HepG2 (cell line): ENCODE results near the gene ESAM. TPM values are rescaled to one million over a fixed set of nuclear protein-coding genes. Genes with fewer than 3 reads are reported as not detected.
A peak's percentile ranks its signal among the peaks of the same experiment; 100 is the strongest.

Source experiments
- EED ChIP-seq: sonication (generic); formaldehyde crosslinking; IDR thresholded peaks from 2 replicates; pipeline ENCODE4 v1.5.0; 2020; ENCODE audit warnings: mild to moderate bottlenecking, missing genetic modification reagents
- GABPA ChIP-seq, 2 experiments: IDR thresholded peaks; 2 replicates each; pipeline ENCODE4 v1.6.1; 2011 to 2016; ENCODE audit warnings: low read depth in 2 of 2, low read length in 1 of 2, missing biosample characterization in 1 of 2, missing genetic modification characterization in 1 of 2
- GABPB1 ChIP-seq: IDR thresholded peaks from 2 replicates; pipeline ENCODE4 v1.6.1; 2016; ENCODE audit warnings: mild to moderate bottlenecking, missing genetic modification reagents, moderate library complexity, missing compliant biosample characterization
- HOXD1 ChIP-seq: sonication (generic); formaldehyde crosslinking; IDR thresholded peaks from 2 replicates; pipeline ENCODE4 v1.5.0; 2020; ENCODE audit warnings: missing genetic modification reagents
- KDM4B ChIP-seq: sonication (generic); formaldehyde crosslinking; IDR thresholded peaks from 2 replicates; pipeline ENCODE4 v1.4.0; 2020; ENCODE audit warnings: missing genetic modification reagents
- KLF15 ChIP-seq: sonication (generic); formaldehyde crosslinking; IDR thresholded peaks from 2 replicates; pipeline ENCODE4 v1.8.1; 2023; ENCODE audit warnings: borderline replicate concordance, mild to moderate bottlenecking, inconsistent platforms, missing genetic modification reagents, mixed read lengths
- NCOR1 ChIP-seq: fragments of 200-600 bp; sonication (generic); IDR thresholded peaks from 2 replicates; pipeline ENCODE4 v1.7.0; 2017; ENCODE audit warnings: antibody characterized with exemption, low read length, borderline replicate concordance
- ZNF30 ChIP-seq: sonication (generic); formaldehyde crosslinking; IDR thresholded peaks from 2 replicates; pipeline ENCODE4 v1.5.0; 2020; ENCODE audit warnings: mild to moderate bottlenecking, missing genetic modification reagents
- ZNF547 ChIP-seq: sonication (generic); formaldehyde crosslinking; IDR thresholded peaks from 2 replicates; pipeline ENCODE4 v1.5.1; 2020; ENCODE audit warnings: mild to moderate bottlenecking, missing genetic modification reagents
- ZNF841 ChIP-seq: sonication (generic); formaldehyde crosslinking; IDR thresholded peaks from 2 replicates; pipeline ENCODE4 v1.8.1; 2023; ENCODE audit warnings: missing genetic modification reagents, borderline replicate concordance
- polyA plus RNA-seq, 8 experiments: library from polyadenylated mRNA; depleted of rRNA in 3 of 8; stranded (reverse) in 7 of 8; unstranded in 1 of 8; fragments of >200 nt; fragmentation: Illumina TruSeq in 4 of 8; extraction: Trizol in 4 of 8; gene quantifications; 2 replicates each; pipeline versions ENCODE4 v1.2.1 to v1.2.3, GENCODE V29; 2011 to 2016; ENCODE audit warnings: low read depth in 4 of 8, missing spikeins in 1 of 8, mixed read lengths in 1 of 8; ENCODE audit not compliant: insufficient read depth in 1 of 8
- total RNA-seq, 5 experiments: library from RNA; depleted of rRNA; stranded (reverse); fragments of >200 nt; fragmentation: Illumina TruSeq; extraction: Trizol; gene quantifications; 2 replicates each; pipeline ENCODE4 v1.2.3, GENCODE V29; 2016; ENCODE audit warnings: low read depth in 1 of 5
- TF ChIP-seq, protein P1 (sequence below): sonication (generic); formaldehyde crosslinking; IDR thresholded peaks from 2 replicates; pipeline ENCODE4 v1.9.0; 2021; ENCODE audit warnings: mild to moderate bottlenecking, missing genetic modification reagents
- TF ChIP-seq, protein P2 (sequence below): IDR thresholded peaks from 2 replicates; pipeline ENCODE4 v1.6.1; 2016
- TF ChIP-seq, protein P3 (sequence below): IDR thresholded peaks from 2 replicates; pipeline ENCODE4 v1.6.1; 2012; ENCODE audit warnings: low read length, improper control_type of control experiment
- TF ChIP-seq, protein P4 (sequence below): sonication (generic); formaldehyde crosslinking; IDR thresholded peaks from 2 replicates; pipeline ENCODE4 v1.8.1; 2022; ENCODE audit warnings: mild to moderate bottlenecking, missing genetic modification reagents
- TF ChIP-seq, protein P5 (sequence below): sonication (generic); formaldehyde crosslinking; IDR thresholded peaks from 2 replicates; pipeline ENCODE4 v1.8.0; 2022; ENCODE audit warnings: mild to moderate bottlenecking, missing genetic modification reagents

Gene ESAM
- total and polyA plus RNA-seq, 2 of the 13 experiments (the other 11 are each of a cell fraction or from before 2014, with no cell fraction given): 1.2 to 6.8 TPM

DNA sequence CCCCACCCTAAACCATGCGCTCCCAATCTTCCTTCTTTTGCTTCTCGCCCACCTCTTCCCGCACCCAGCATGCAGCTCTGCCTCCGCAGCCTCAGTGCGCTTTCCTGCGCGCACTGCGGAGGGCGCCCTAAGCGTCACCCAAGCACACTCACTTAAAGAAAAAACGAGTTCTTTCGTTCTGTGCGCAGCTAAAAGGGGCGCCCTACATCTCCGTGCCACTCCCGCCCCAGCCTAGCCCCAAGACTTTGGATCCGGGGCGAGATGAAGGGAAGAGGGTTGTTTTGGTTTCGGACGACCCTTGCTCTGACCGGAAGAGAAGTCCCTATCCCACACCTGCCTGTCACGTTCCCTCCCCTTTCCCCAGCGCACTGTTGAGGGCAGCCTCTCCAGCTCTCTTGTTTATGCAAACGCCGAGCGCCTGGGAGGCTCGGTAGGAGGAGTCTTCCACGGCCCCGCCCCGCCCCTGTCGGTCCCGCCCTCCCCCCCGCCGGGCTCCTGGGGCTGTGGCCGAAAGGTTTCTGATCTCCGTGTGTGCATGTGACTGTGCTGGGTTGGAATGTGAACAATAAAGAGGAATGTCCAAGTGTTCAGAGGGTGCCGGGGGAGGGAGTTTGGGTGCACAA lies 15.4 kb downstream of the ESAM start (continued):
- TF ChIP-seq, protein P1, sequence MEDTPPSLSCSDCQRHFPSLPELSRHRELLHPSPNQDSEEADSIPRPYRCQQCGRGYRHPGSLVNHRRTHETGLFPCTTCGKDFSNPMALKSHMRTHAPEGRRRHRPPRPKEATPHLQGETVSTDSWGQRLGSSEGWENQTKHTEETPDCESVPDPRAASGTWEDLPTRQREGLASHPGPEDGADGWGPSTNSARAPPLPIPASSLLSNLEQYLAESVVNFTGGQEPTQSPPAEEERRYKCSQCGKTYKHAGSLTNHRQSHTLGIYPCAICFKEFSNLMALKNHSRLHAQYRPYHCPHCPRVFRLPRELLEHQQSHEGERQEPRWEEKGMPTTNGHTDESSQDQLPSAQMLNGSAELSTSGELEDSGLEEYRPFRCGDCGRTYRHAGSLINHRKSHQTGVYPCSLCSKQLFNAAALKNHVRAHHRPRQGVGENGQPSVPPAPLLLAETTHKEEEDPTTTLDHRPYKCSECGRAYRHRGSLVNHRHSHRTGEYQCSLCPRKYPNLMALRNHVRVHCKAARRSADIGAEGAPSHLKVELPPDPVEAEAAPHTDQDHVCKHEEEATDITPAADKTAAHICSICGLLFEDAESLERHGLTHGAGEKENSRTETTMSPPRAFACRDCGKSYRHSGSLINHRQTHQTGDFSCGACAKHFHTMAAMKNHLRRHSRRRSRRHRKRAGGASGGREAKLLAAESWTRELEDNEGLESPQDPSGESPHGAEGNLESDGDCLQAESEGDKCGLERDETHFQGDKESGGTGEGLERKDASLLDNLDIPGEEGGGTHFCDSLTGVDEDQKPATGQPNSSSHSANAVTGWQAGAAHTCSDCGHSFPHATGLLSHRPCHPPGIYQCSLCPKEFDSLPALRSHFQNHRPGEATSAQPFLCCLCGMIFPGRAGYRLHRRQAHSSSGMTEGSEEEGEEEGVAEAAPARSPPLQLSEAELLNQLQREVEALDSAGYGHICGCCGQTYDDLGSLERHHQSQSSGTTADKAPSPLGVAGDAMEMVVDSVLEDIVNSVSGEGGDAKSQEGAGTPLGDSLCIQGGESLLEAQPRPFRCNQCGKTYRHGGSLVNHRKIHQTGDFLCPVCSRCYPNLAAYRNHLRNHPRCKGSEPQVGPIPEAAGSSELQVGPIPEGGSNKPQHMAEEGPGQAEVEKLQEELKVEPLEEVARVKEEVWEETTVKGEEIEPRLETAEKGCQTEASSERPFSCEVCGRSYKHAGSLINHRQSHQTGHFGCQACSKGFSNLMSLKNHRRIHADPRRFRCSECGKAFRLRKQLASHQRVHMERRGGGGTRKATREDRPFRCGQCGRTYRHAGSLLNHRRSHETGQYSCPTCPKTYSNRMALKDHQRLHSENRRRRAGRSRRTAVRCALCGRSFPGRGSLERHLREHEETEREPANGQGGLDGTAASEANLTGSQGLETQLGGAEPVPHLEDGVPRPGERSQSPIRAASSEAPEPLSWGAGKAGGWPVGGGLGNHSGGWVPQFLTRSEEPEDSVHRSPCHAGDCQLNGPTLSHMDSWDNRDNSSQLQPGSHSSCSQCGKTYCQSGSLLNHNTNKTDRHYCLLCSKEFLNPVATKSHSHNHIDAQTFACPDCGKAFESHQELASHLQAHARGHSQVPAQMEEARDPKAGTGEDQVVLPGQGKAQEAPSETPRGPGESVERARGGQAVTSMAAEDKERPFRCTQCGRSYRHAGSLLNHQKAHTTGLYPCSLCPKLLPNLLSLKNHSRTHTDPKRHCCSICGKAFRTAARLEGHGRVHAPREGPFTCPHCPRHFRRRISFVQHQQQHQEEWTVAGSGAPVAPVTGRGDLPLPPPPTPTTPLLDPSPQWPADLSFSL (CRISPR knock-in tag): no peak
- TF ChIP-seq GABPB1 (CRISPR knock-in tag): peak; percentile 69
- TF ChIP-seq EED (CRISPR knock-in tag): no peak
- TF ChIP-seq, protein P2, sequence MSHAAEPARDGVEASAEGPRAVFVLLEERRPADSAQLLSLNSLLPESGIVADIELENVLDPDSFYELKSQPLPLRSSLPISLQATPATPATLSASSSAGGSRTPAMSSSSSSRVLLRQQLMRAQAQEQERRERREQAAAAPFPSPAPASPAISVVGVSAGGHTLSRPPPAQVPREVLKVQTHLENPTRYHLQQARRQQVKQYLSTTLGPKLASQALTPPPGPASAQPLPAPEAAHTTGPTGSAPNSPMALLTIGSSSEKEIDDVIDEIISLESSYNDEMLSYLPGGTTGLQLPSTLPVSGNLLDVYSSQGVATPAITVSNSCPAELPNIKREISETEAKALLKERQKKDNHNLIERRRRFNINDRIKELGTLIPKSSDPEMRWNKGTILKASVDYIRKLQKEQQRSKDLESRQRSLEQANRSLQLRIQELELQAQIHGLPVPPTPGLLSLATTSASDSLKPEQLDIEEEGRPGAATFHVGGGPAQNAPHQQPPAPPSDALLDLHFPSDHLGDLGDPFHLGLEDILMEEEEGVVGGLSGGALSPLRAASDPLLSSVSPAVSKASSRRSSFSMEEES (CRISPR knock-in tag): no peak
- no peak for TF ChIP-seq KDM4B (CRISPR knock-in tag)
- TF ChIP-seq ZNF30 (CRISPR knock-in tag): no peak
- no peak for TF ChIP-seq ZNF841
- TF ChIP-seq, protein P3, sequence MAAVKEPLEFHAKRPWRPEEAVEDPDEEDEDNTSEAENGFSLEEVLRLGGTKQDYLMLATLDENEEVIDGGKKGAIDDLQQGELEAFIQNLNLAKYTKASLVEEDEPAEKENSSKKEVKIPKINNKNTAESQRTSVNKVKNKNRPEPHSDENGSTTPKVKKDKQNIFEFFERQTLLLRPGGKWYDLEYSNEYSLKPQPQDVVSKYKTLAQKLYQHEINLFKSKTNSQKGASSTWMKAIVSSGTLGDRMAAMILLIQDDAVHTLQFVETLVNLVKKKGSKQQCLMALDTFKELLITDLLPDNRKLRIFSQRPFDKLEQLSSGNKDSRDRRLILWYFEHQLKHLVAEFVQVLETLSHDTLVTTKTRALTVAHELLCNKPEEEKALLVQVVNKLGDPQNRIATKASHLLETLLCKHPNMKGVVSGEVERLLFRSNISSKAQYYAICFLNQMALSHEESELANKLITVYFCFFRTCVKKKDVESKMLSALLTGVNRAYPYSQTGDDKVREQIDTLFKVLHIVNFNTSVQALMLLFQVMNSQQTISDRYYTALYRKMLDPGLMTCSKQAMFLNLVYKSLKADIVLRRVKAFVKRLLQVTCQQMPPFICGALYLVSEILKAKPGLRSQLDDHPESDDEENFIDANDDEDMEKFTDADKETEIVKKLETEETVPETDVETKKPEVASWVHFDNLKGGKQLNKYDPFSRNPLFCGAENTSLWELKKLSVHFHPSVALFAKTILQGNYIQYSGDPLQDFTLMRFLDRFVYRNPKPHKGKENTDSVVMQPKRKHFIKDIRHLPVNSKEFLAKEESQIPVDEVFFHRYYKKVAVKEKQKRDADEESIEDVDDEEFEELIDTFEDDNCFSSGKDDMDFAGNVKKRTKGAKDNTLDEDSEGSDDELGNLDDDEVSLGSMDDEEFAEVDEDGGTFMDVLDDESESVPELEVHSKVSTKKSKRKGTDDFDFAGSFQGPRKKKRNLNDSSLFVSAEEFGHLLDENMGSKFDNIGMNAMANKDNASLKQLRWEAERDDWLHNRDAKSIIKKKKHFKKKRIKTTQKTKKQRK: no peak
- TF ChIP-seq KLF15 (CRISPR knock-in tag): no peak
- no peak for TF ChIP-seq GABPA (IDR thresholded peaks at IDR 0.05; ENCODE audit: low read depth, low read length)
- peak; percentile 51; the same call in 1 of the 2 replicates for TF ChIP-seq GABPA (CRISPR knock-in tag; IDR thresholded peaks at IDR 0.05; ENCODE audit: low read depth)
- peak; percentile 47; the same call in 1 of the 2 replicates for TF ChIP-seq ZNF547
- TF ChIP-seq, protein P4, sequence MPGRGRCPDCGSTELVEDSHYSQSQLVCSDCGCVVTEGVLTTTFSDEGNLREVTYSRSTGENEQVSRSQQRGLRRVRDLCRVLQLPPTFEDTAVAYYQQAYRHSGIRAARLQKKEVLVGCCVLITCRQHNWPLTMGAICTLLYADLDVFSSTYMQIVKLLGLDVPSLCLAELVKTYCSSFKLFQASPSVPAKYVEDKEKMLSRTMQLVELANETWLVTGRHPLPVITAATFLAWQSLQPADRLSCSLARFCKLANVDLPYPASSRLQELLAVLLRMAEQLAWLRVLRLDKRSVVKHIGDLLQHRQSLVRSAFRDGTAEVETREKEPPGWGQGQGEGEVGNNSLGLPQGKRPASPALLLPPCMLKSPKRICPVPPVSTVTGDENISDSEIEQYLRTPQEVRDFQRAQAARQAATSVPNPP (CRISPR knock-in tag): no peak
- no peak for TF ChIP-seq NCOR1
- no peak for TF ChIP-seq HOXD1 (CRISPR knock-in tag)
- TF ChIP-seq, protein P5, sequence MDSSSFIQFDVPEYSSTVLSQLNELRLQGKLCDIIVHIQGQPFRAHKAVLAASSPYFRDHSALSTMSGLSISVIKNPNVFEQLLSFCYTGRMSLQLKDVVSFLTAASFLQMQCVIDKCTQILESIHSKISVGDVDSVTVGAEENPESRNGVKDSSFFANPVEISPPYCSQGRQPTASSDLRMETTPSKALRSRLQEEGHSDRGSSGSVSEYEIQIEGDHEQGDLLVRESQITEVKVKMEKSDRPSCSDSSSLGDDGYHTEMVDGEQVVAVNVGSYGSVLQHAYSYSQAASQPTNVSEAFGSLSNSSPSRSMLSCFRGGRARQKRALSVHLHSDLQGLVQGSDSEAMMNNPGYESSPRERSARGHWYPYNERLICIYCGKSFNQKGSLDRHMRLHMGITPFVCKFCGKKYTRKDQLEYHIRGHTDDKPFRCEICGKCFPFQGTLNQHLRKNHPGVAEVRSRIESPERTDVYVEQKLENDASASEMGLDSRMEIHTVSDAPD (CRISPR knock-in tag): no peak
